GM19438 (cell line): ENCODE data around the gene C6orf132.
"Not testable (repeated sequence)": the region's sequence is repeated elsewhere in the genome, so short reads cannot be mapped to it uniquely, and the experiment has no call there.

Experiments
- ATAC-seq: cut with Tn5 transposase; IDR thresholded peaks from one replicate; pipeline ENCODE4 v1.9.1; 2021; ENCODE audit warnings: low read depth; ENCODE audit not compliant: unreplicated experiment

The C6orf132 gene

DNA sequence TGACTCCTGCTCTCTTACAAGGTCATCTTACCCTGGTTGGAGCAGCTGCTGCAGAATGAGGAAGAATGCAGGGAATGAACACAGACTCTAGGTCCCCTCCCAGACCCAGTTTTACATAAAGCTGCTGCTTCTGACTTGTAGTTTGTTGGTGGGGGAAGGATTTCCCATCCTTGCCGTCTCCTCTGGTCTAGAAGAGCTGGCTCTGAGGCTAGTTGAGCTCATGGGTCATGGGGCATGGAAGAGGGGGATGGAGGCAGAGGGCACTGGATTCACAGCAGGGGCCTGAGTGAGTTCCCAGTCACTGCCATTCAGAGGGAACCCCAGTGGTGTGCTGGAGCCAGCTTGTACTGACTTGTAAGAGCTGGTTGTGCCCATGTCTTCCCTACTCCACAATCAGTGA, 21.6 kb upstream of the C6orf132 start:
- no peak for ATAC-seq

DNA sequence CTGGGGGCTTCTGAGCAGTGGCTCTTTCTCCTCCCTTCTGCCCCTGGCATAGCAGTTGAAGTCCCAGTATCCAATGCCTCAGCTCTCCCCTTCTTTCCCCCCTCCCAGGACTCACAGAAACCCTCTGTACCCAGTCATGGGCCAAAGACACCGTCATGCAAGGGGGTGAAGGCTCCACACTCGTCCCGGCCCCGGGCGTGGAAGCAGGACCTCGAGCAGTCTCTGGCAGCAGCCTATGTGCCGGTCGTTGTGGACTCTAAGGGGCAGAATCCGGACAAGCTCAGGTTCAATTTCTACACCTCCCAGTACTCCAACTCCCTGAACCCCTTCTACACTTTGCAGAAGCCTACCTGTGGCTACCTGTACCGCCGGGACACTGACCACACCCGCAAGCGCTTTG, 20.4 kb upstream of the C6orf132 start:
- no peak for ATAC-seq

- no peak for ATAC-seq
Observed at GRCh38 chr6:42162384-42162783, 20.0 kb upstream of the C6orf132 start.

DNA sequence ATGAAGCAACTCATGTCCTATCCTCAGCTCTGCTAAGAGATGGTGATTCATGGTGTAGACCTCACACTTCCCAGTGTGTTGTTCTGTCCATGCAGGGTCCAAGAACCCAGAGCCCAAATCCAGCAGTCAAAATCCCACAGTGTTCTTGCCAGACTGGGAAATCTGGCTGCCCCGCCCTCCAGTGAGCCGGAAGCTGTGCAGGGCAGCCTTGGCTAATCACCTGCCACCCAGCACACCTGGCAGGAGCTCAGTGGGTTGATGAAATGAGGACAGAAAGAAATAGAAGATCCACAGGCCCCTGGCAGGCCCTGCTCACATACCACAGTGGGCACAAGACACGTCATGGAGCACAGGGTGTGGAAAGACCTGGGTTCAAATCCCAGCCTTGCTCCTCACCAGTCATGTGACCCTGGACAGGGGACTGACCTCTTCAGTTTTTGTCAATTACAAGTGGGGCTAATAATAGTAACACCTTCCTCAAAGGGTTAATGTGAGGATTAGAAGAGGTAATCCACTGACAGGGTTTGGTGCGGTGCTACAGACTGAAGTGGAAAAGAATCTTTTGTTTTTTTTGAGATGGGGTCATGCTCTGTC, 17.1 kb upstream of the C6orf132 start:
- ATAC-seq = no peak

GRCh38 chr6:42158631-42159030, 16.2 kb upstream of the C6orf132 start:
- no peak for ATAC-seq

DNA sequence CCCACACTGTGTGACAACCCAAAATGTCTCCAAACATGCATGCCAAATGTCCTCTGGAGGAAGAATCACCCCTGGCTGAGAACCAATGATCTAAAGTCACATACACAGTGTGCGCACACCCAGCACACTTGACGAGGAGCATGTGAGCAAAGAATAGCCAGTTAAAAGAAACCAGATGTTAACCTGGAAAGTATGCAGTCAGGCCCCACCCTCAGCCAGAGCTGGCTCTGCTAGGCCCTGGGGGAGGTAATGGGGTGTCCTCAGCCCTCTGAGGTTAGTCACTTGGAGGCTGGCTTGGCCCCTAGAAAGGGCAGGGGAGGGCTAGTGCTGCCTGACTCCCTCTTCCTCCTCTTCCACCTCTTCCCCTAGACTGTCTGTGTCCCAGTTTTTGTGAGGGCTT, 15.6 kb upstream of the C6orf132 start:
- no peak for ATAC-seq

DNA sequence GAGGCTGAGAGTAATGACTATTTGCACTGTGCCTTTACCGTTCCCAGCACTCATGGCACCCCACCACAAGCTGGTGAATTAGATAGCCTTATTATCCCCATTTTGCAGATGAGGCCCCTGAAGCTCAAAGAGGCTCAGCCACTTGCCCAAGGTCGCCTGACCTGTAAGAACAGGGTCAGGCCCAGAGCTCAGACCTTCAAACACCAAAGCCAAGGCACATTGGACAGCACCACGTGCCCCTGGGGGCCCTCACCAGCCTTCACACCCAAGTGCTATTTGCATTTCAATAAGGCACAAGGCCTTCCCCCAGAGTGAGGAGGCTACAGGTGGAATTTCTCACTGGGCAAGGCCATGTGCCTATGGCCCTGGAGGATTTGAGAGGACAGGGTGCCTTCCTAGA, 14.2 kb upstream of the C6orf132 start:
- ATAC-seq = no peak

DNA sequence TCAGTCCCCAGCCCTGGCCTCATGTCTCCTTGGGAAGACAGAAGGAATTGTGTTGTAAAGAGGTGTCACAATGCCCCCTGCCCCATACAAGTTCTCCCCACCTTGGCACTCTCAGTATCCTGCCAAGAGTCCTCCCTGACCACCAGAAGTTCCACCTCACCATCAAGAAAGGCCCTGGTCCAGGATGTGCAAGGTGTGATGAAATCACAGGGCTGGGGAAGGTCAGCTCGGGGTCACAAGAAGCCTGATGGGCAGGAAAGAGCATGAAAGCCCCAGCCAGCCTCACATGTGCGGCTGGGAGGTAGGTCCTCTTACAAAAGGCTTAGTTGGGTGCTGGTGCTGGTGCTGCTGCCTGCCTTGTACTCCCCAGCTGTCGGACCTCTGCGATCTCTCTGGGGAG, 12.9 kb upstream of the C6orf132 start:
- ATAC-seq = no peak

DNA sequence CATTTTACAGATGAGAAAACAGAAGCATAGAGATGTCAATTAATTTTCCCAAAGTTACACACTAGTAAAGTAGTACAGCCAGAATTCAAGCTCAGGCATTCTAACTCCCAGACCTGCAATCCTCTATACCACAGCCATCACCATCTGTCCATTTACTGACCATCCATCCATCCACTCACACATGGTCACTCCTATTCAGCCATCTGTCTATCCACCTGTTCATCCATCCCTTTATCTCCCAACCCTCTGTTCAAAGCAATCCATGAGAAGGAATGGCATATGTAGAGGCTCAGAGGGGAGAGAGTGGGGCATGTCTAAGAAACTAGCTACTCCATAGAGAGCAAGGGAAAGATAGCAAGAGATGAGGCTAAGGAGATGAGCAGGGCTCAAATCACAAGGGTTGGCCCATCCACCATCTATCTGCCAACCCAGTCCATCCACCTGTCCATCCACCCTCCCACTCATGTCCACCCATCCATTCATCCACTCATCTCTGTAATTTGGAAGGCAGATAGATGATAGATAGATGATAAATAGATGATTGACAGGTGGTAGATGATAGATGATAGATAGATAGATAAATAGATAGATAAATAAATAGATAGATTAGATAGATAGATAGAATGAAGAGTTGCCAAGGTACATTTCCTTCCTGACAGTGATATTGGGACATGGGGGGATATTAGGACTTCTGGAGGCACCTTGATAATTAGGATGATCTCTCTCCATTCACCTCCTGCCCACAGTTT, 12.2 kb upstream of the C6orf132 start:
- no peak for ATAC-seq

GRCh38 chr6:42153921-42154320, 11.5 kb upstream of the C6orf132 start:
- ATAC-seq = no peak

DNA sequence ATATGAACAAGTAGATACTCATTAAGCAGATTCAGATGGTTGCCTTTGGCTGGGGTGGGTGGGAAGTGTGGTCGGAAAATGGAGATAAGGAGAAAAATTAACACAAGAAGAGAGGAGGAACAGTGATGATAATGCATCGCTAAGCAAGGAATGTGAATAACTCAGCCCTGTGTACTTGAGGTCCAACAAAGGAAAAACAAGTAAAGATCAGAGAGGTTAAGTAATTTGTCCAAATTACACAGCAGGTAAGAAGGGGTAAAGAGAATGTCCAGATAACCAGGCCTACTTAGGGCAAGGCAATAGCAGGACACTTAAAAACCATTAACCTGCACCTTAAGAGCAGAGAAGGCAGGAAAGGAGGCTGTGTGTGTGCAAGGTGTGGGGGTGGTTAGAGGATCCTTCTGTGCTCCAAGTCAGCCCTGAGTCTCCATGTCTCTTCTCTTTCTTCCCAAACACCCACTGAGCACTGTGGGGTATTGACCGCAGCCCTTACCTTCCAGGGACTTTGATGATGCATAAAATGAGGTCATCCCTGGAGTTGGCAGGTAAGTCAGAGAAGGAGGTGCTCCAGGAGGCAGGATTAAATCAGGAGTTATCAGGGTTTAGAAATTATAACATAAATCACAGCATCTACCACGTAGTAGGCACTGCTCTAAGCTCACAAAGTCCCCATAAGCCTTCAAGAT, 10.3 kb upstream of the C6orf132 start:
- ATAC-seq = not testable (repeated sequence)

DNA sequence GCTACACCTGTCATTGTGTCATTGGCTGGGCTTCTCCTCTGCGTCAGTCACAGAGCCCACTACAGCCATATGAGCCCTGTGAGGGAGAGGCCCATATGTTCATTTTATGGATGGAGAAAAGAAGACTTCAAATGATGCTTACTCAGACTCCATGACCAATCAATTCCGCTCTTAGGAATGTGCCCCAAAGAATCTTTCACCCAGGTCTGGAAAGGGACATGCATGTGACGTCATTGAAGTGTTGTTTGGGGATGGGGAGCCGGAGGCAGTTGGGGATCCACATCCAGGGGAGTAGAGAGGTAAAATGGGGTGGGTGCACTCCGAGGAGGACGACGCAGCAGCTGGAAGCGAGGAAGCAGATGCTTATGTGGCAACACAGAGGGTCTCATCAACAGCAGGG, 9.6 kb upstream of the C6orf132 start:
- ATAC-seq = no peak

- no peak for ATAC-seq
Observed at GRCh38 chr6:42150254-42150653, 7.8 kb upstream of the C6orf132 start.

GRCh38 chr6:42148058-42148457, 5.6 kb upstream of the C6orf132 start:
- no peak for ATAC-seq

DNA sequence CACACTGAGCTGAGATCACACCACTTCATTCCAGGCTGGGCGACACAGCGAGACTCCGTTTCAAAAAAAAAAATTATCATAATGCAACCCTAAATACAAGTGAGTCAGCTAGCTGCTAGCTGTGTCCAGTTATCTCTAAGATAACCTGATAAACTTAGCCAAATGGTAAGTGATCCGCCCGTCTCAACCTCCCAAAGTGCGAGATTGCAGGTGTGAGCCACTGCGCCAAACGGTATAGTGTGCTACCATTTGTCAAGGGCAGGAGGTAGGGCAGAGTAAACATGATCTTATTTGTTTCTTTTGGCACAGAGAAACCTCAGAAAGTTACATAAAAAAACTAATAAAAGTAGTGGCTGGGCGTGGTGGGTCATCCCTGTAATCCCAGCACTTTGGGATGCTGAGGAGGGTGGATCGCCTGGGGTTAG, 4.7 kb upstream of the C6orf132 start:
- ATAC-seq = no peak

DNA sequence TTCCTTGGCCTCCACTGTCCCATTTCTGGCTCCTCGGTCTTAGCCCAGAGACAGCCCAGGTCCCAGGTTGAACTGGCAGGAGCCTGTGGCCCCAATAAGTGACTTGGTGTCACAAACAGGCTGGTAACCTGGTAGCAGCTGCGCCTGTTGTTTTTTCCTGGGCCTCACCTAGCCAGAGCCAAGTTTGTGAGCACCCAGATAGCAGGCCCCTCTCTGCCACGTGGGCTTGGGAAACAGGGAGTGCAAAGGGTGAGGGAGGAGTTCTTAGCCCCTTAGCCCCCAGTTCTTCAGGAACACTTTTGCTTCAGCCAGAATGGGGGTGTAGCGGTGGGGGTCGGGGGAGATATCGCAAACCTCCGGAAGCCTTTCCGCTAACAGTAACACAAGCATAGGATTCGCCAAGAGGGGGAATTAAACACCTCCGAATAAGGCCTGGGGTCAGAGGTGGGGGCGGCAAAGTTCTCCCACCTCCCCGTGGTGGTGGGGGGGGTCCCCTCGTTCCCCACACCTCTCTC, 760 bp downstream of the C6orf132 start:
- no peak for ATAC-seq

DNA sequence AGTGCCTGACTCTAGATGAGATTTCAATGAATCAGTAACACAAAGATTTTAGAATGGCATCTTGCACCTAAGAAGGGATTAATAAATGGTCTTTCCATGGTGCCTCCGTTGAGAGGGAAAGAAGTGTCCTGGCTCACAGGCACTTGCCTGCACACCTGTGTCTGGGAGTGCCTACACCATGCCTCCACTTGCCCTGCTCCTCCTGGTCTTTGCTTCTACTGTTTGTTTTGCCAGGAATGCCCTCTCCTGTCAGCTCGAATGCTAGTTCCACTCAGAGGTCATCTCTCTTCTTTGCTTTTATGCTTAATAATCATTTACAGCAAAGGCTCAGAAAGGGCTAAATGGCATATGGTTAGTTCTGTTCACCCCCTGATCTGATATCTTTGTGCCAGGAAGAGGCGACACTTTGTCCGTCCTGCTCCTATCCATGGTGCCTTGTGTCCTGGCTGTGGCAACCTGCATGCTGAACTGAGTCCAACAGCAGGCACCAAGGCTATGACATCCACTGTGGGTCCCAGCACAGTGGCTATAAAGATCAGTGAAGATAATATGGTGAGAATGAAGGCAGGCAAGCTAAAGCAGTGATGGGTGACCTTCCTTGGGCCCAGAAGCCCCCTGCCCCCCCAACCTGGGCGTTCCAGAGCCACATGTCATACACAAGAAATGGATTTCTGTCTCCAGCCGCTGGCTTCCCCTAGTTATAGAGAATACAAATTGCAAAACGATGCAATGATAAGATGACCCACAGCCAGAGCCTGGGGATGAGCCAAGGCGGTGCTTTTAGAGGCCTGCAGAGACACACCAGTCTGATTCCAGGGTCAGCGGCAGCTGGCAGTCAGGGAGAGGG, 1.4 kb downstream of the C6orf132 start:
- ATAC-seq = no peak

GRCh38 chr6:42140032-42140431, 2.4 kb downstream of the C6orf132 start:
- ATAC-seq = no peak

DNA sequence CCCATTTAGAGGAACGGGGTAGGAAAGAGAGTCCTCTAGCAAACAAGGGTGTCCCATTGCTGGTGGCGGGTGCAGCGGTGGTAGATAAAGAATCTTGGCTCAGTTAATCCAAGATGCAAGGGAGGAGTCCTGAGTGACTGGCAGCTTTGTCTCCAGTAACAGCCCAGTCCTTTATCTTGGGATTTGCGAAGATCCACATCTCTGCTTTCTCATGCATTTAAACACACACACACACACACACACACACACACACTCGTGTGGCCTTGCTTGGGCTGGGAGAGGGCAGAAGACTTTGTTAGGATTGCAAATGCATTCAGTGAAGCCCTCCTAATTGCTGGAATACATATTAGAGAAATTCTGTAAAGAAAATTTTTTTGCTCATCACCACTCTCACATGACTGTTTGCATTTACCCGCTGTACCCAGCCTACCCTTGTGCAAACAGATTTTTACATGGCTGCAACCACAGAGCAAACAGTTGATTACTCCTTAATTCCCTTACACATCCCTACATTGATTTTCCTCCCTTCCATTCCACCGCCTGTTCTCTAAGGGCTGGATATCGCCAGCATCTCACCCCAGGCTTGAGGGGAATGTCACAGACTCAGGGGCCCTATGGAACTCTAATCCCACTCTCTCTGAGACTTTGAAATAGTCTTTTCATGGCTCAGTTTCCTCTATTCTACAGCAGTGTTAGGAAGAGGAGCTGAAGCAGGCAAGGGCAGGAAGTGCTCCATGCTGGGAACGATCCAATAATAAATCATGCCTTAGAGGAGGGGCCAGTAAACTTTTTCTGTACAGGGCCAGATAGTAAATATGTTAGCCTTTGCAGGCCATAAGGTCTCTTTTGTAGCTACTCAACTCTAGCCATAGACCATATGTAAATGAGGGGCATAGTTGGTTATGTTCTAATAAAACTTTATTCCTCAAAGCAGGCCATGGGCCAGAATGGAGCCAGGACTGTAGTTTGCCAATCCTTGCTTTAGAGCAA, 3.5 kb downstream of the C6orf132 start:
- ATAC-seq = no peak

DNA sequence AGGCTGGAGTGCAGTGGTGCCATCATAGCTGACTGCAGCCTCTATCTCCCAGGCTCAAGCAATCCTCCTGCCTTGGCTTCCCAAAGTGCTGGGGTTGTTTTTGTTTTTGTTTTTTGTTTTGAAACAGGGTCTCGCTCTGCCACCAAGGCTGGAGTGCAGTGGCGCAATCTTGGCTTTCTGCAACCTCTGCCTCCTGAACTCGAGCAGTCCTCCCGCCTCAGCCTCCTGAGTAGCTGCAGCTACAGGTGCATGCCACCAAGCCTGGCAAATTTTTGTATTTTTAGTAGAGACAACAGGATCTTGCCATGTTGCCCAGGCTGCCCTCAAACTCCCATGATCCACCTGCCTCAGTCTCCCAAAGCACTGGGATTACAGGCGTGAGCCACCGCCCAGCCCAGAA, 4.2 kb downstream of the C6orf132 start:
- ATAC-seq = no peak
